H1 (cell line): Measurements from ENCODE around the gene PDSS1. TPM values are rescaled to one million over a fixed set of nuclear protein-coding genes. Genes with fewer than 3 reads are reported as not detected.

ENCODE experiments used
- CTCF ChIA-PET: fragments of 300-600 bp; sonication (Branson Sonifier 250); formaldehyde crosslinking; loops from one replicate; lab custom pipeline; 2021; ENCODE audit not compliant: partially characterized antibody; lab: Charles Lee
- POLR2A ChIA-PET: fragments of 300-600 bp; sonication (Branson Sonifier 250); formaldehyde crosslinking; loops from one replicate; lab custom pipeline; 2021; ENCODE audit warnings: inconsistent platforms; ENCODE audit not compliant: partially characterized antibody; lab: Charles Lee
- DNase-seq, 2 experiments: peaks; one replicate each; pipeline versions ENCODE4 v3.0.0 to v3.0.0-alpha.2; 2010 to 2022; ENCODE audit warnings: low spot score in 2 of 2, low read depth in 1 of 2, mixed read lengths in 1 of 2
- FAIRE-seq: peaks from 2 replicates; lab custom pipeline; 2011; peaks lifted over from hg19 to GRCh38; lab: Jason Lieb, UNC
- H2AFZ ChIP-seq: 2 replicates; pipeline ENCODE4 v1.8.1; 2012; ENCODE audit warnings: low read length, inconsistent platforms
- H2AK5ac ChIP-seq: 2 replicates; pipeline ENCODE4 v1.6.1; 2013; ENCODE audit warnings: low read depth, low read length
- H2BK120ac ChIP-seq: replicated peaks from 2 replicates; pipeline ENCODE3; 2013; ENCODE audit warnings: low read depth, low read length, inconsistent platforms
- H2BK12ac ChIP-seq: 2 replicates; pipeline ENCODE4 v1.6.1; 2013; ENCODE audit warnings: low read depth, low read length
- H2BK15ac ChIP-seq: 2 replicates; pipeline ENCODE4 v1.6.1; 2013; ENCODE audit warnings: low read length
- H2BK20ac ChIP-seq: 2 replicates; pipeline ENCODE4 v1.6.1; 2013; ENCODE audit warnings: low read length
- H2BK5ac ChIP-seq: 2 replicates; pipeline ENCODE4 v1.6.1; 2013; ENCODE audit warnings: low read depth, low read length
- H3K14ac ChIP-seq: 2 replicates; pipeline ENCODE4 v1.6.1; 2013; ENCODE audit warnings: inconsistent platforms; ENCODE audit not compliant: insufficient read length
- H3K18ac ChIP-seq: 2 replicates; pipeline ENCODE4 v1.6.1; 2013; ENCODE audit warnings: low read length; ENCODE audit errors: extremely low read depth
- H3K23ac ChIP-seq: 2 replicates; pipeline ENCODE4 v1.6.1; 2013; ENCODE audit warnings: inconsistent platforms; ENCODE audit not compliant: insufficient read length
- H3K23me2 ChIP-seq: 2 replicates; pipeline ENCODE4 v1.6.1; 2013; ENCODE audit warnings: low read depth, low read length
- H3K27ac ChIP-seq: 2 replicates; pipeline ENCODE4 v1.6.1; 2011; ENCODE audit warnings: low read depth, low read length, inconsistent platforms
- H3K27me3 ChIP-seq, 4 experiments: replicated peaks in 1 of 4; 1 replicate in 1 of 4; 2 replicates in 3 of 4; pipeline versions ENCODE4 v1.6.1 to v1.8.1; 2011 to 2013; ENCODE audit warnings: low read length in 3 of 4, mild to moderate bottlenecking in 3 of 4, inconsistent platforms in 2 of 4, mixed read lengths in 2 of 4, moderate library complexity in 1 of 4; ENCODE audit not compliant: control insufficient read depth in 3 of 4, insufficient read depth in 3 of 4; ENCODE audit errors: extremely low read depth in 1 of 4
- H3K36me3 ChIP-seq, 4 experiments: 2 replicates each; pipeline versions ENCODE4 v1.6.1 to v1.8.1; 2011 to 2013; ENCODE audit warnings: mild to moderate bottlenecking in 4 of 4, low read length in 3 of 4, moderate library complexity in 2 of 4, control low read depth in 1 of 4, inconsistent platforms in 1 of 4; ENCODE audit not compliant: insufficient read depth in 4 of 4, control insufficient read depth in 2 of 4
- H3K4ac ChIP-seq: replicated peaks from 2 replicates; pipeline ENCODE3; 2013; ENCODE audit warnings: low read length, low read depth, mixed read lengths, inconsistent platforms; ENCODE audit not compliant: insufficient read length
- H3K4me1 ChIP-seq, 4 experiments: replicated peaks in 1 of 4; 1 replicate in 1 of 4; 2 replicates in 3 of 4; pipeline versions ENCODE4 v1.6.1 to v1.8.1; 2011 to 2013; ENCODE audit warnings: low read length in 3 of 4, inconsistent platforms in 2 of 4, mixed read lengths in 1 of 4; ENCODE audit not compliant: insufficient read depth in 4 of 4, control insufficient read depth in 3 of 4
- H3K4me2 ChIP-seq, 2 experiments: 2 replicates each; pipeline versions ENCODE4 v1.6.1 to v1.8.1; 2011 to 2013; ENCODE audit warnings: low read depth in 2 of 2, low read length in 2 of 2, control low read depth in 1 of 2, inconsistent platforms in 1 of 2, mild to moderate bottlenecking in 1 of 2; ENCODE audit not compliant: insufficient read depth in 1 of 2
- H3K4me3 ChIP-seq, 4 experiments: fragments of 200-600, 300-600 bp in 1 of 4; sonication (generic), shearing (Covaris generic), sonication (Bioruptor Twin) in 1 of 4; 2 replicates each; pipeline versions ENCODE4 v1.5.1 to v1.8.1; 2011 to 2016; ENCODE audit warnings: low read length in 4 of 4, low read depth in 3 of 4, control low read depth in 2 of 4, inconsistent platforms in 2 of 4, mild to moderate bottlenecking in 2 of 4, mixed read lengths in 1 of 4, moderate library complexity in 1 of 4; ENCODE audit not compliant: insufficient read depth in 2 of 4; ENCODE audit errors: extremely low read depth in 1 of 4
- H3K56ac ChIP-seq: replicated peaks from 2 replicates; pipeline ENCODE3; 2013; ENCODE audit warnings: low read depth, mild to moderate bottlenecking, mixed read lengths, low read length, inconsistent platforms; ENCODE audit not compliant: insufficient read length
- H3K79me1 ChIP-seq: 2 replicates; pipeline ENCODE4 v1.6.1; 2013; ENCODE audit warnings: low read depth, low read length, control low read depth
- H3K79me2 ChIP-seq, 2 experiments: 2 replicates each; pipeline versions ENCODE4 v1.6.1 to v1.8.1; 2012 to 2013; ENCODE audit warnings: low read length in 2 of 2, mild to moderate bottlenecking in 2 of 2, inconsistent platforms in 1 of 2; ENCODE audit not compliant: insufficient read depth in 2 of 2, control insufficient read depth in 1 of 2
- H3K9ac ChIP-seq, 4 experiments: replicated peaks in 1 of 4; 1 replicate in 1 of 4; 2 replicates in 3 of 4; pipeline versions ENCODE4 v1.6.1 to v1.8.1; 2011 to 2013; ENCODE audit warnings: low read depth in 3 of 4, low read length in 3 of 4, control low read depth in 2 of 4, mild to moderate bottlenecking in 2 of 4, moderate library complexity in 2 of 4, inconsistent platforms in 1 of 4; ENCODE audit errors: extremely low read depth in 1 of 4
- H3K9me3 ChIP-seq, 2 experiments: 2 replicates each; pipeline versions ENCODE4 v1.6.1 to v1.8.1; 2012 to 2013; ENCODE audit warnings: mild to moderate bottlenecking in 2 of 2, moderate library complexity in 2 of 2, control low read depth in 1 of 2, inconsistent platforms in 1 of 2, low read depth in 1 of 2, low read length in 1 of 2, mixed read lengths in 1 of 2; ENCODE audit not compliant: insufficient read depth in 2 of 2
- H4K20me1 ChIP-seq, 2 experiments: replicated peaks in 1 of 2; 2 replicates each; pipeline versions ENCODE3 to v1.8.1; 2011 to 2013; ENCODE audit warnings: inconsistent platforms in 2 of 2, low read length in 2 of 2, mild to moderate bottlenecking in 1 of 2; ENCODE audit not compliant: insufficient read depth in 2 of 2, control insufficient read depth in 1 of 2
- H4K5ac ChIP-seq: 2 replicates; pipeline ENCODE4 v1.6.1; 2013; ENCODE audit warnings: low read length, low read depth, mixed read lengths, inconsistent platforms; ENCODE audit not compliant: insufficient read length
- H4K8ac ChIP-seq: 2 replicates; pipeline ENCODE4 v1.8.0; 2013; ENCODE audit warnings: mild to moderate bottlenecking, moderate library complexity, low read length, inconsistent platforms; ENCODE audit not compliant: insufficient read depth; ENCODE audit errors: extremely low read depth
- H4K91ac ChIP-seq: replicated peaks from 2 replicates; pipeline ENCODE3; 2013; ENCODE audit warnings: low read length, mixed read lengths, inconsistent platforms; ENCODE audit not compliant: insufficient read length
- BCL11A ChIP-seq, 2 experiments: IDR thresholded peaks; one replicate each; pipeline ENCODE4 v1.6.1; 2011; ENCODE audit warnings: low read depth in 2 of 2, low read length in 2 of 2, mild to moderate bottlenecking in 2 of 2
- BRCA1 ChIP-seq: IDR thresholded peaks from 2 replicates; pipeline ENCODE4 v1.6.1; 2012; ENCODE audit warnings: low read depth, low read length, improper control_type of control experiment
- CBX5 ChIP-seq: fragments of 300-800, 300-1000 bp; sonication (generic); IDR thresholded peaks from 2 replicates; pipeline ENCODE4 v1.7.1; 2016; ENCODE audit warnings: antibody characterized with exemption, low read length, low read depth
- CEBPB ChIP-seq: IDR thresholded peaks from 2 replicates; pipeline ENCODE4 v1.6.1; 2012; ENCODE audit warnings: low read depth, low read length
- CREB1 ChIP-seq: IDR thresholded peaks from 2 replicates; pipeline ENCODE4 v1.6.1; 2012; ENCODE audit warnings: inconsistent platforms
- EP300 ChIP-seq, 2 experiments: IDR thresholded peaks; 1 replicate in 1 of 2; 2 replicates in 1 of 2; pipeline ENCODE4 v1.6.1; 2011 to 2012; ENCODE audit warnings: low read depth in 2 of 2, low read length in 2 of 2, mild to moderate bottlenecking in 2 of 2, borderline replicate concordance in 1 of 2, inconsistent platforms in 1 of 2, moderate library complexity in 1 of 2
- HDAC6 ChIP-seq: IDR thresholded peaks from one replicate; pipeline ENCODE4 v1.7.1; 2012; ENCODE audit warnings: low read depth, mild to moderate bottlenecking, inconsistent platforms, low read length, moderate library complexity
- JUND ChIP-seq: IDR thresholded peaks from 2 replicates; pipeline ENCODE4 v1.6.1; 2011; ENCODE audit warnings: mild to moderate bottlenecking, improper control_type of control experiment, low read length
- NANOG ChIP-seq: IDR thresholded peaks from 2 replicates; pipeline ENCODE4 v1.6.1; 2011; ENCODE audit warnings: low read length, low read depth, mild to moderate bottlenecking, inconsistent platforms; ENCODE audit not compliant: insufficient read depth, poor library complexity, severe bottlenecking
- POU5F1 ChIP-seq: IDR thresholded peaks from 2 replicates; pipeline ENCODE4 v1.6.1; 2011; ENCODE audit warnings: low read depth, mild to moderate bottlenecking, low read length, moderate library complexity
- SIN3A ChIP-seq, 2 experiments: IDR thresholded peaks in 1 of 2; conservative IDR thresholded peaks in 1 of 2; 2 replicates each; pipeline ENCODE4 v1.6.1; 2011 to 2012; ENCODE audit warnings: low read length in 2 of 2, improper control_type of control experiment in 1 of 2, low read depth in 1 of 2, mild to moderate bottlenecking in 1 of 2
- TAF1 ChIP-seq: IDR thresholded peaks from 2 replicates; pipeline ENCODE4 v1.6.1; 2011; ENCODE audit warnings: mild to moderate bottlenecking, low read depth, low read length
- USF2 ChIP-seq: IDR thresholded peaks from 2 replicates; pipeline ENCODE4 v1.6.1; 2011; ENCODE audit warnings: low read length, improper control_type of control experiment
- WGBS, 2 experiments: shearing (Covaris generic) in 1 of 2; methylation state at CpG; one replicate each; pipeline versions ENCODE4 v1.1.6 to v1.1.7; 2013 to 2015; ENCODE audit warnings: low lambda C conversion rate in 2 of 2, mixed read lengths in 2 of 2, inconsistent platforms in 1 of 2, low coverage in 1 of 2, missing lambda C conversion rate in 1 of 2; ENCODE audit not compliant: insufficient replicate concordance in 2 of 2, insufficient coverage in 1 of 2, insufficient read length in 1 of 2; ENCODE audit errors: extremely low coverage in 1 of 2, missing lambda C conversion rate in 1 of 2; 5-methylcytosine and 5-hydroxymethylcytosine counted together
- polyA plus RNA-seq, 7 experiments: library from polyadenylated mRNA; depleted of rRNA in 3 of 7; stranded (reverse) in 5 of 7; unstranded in 2 of 7; fragments of >200 nt in 5 of 7; fragments of 200-250 nt in 2 of 7; gene quantifications; 1 replicate in 5 of 7; 2 replicates in 1 of 7; 4 replicates in 1 of 7; pipeline versions ENCODE4 v1.2.1 to v1.2.3, GENCODE V29; 2011 to 2013; ENCODE audit warnings: missing spikeins in 2 of 7, mixed read lengths in 2 of 7
- total RNA-seq: library from RNA; stranded (reverse); fragmentation: NEBNext Ultra II Directional; extraction: Animal tissue kit (Norgen Biotek cat#: 25700); gene quantifications from 2 replicates; pipeline ENCODE4 v1.2.1, GENCODE V29; 2021

The PDSS1 gene
- total and polyA plus RNA-seq, 2 of the 8 experiments (the other 6 are each of a cell fraction or from before 2014, with no cell fraction given) = 21.3 to 26.0 TPM

- Histone ChIP-seq H4K8ac (no peak overlapping the region), H3K27ac (no peak overlapping the region), H3K36me3 (peaks cover 0 to 39% (median 8%) of the 10 kb centered on the region in 4 experiments; a peak in 7 of 8 replicates), H3K4me2 (no peak overlapping the region), H3K4me1 (no peaks in the 10 kb centered on the region), H4K91ac (no peak overlapping the region), H3K14ac (no peak overlapping the region), H4K20me1 (no peaks in the 10 kb centered on the region), H3K79me1 (peaks cover 2% of the 10 kb centered on the region; the same call in 1 of the 2 replicates), H2BK120ac (no peak overlapping the region), H2AFZ (no peak overlapping the region), H3K4ac (no peak overlapping the region), H2BK12ac (no peak overlapping the region), H3K23me2 (no peaks in the 10 kb centered on the region), H2AK5ac (no peak overlapping the region), H2BK20ac (no peak overlapping the region), H4K5ac (no peak overlapping the region), H3K27me3 (no peaks in the 10 kb centered on the region), H2BK15ac (no peak overlapping the region), H3K9me3 (no peaks in the 10 kb centered on the region), H3K23ac (no peak overlapping the region), H3K56ac (no peak overlapping the region), H2BK5ac (no peak overlapping the region), H3K4me3 (no peak overlapping the region), H3K18ac (no peak overlapping the region), H3K9ac (no peak overlapping the region), H3K79me2 (peaks cover 0 to 16% of the 10 kb centered on the region in 2 experiments; a peak in 2 of 4 replicates)
- POLR2A ChIA-PET = interaction anchor here (0.9 to 1.0 kb wide), 2 partner anchors 9 to 10 kb away, joined by 3 to 4 read pairs; partner anchors contain the start of gene PDSS1
- WGBS, 2 experiments = 88% methylated on average over 10 of the region's 10 CpGs; no CpG with 5 or more reads in 1 of the 2 experiments
- no peak for DNase-seq
- CTCF ChIA-PET = interaction anchor here (0.7 to 3.3 kb wide), 4 partner anchors 15 to 175 kb away, joined by 3 to 16 read pairs (median 7); no protein-coding TSS in a partner anchor
- no peak for FAIRE-seq
- TF ChIP-seq BCL11A (IDR thresholded peaks at IDR 0.05; ENCODE audit: low read depth in 2 of 2, low read length in 2 of 2) (no peak), CEBPB (no peak), CREB1 (no peak), JUND (no peak), TAF1 (no peak), SIN3A (conservative IDR thresholded peaks at IDR 0.05 in 1 of 2, IDR thresholded peaks at IDR 0.05 in 1 of 2; ENCODE audit: low read depth in 1 of 2, low read length in 2 of 2) (no peak), NANOG (no peak), USF2 (no peak), POU5F1 (no peak), HDAC6 (no peak), BRCA1 (no peak), EP300 (IDR thresholded peaks at IDR 0.05; ENCODE audit: borderline replicate concordance in 1 of 2, low read depth in 2 of 2, low read length in 2 of 2) (no peak), CBX5 (no peak)
Measured at GRCh38 chr10:26706936-26707335, 9.4 kb downstream of the PDSS1 start.
